Endothelial cell of umbilical vein (primary cell): ENCODE measurements around the gene NEU4. TPM values are rescaled to one million over a fixed set of nuclear protein-coding genes. Genes with fewer than 3 reads are reported as not detected.

Experiments used
- BruUV-seq: library from RNA; stranded (reverse); fragments of 400-500 nt; replicated peaks from 2 replicates; lab custom pipeline; 2021; lab: Mats Ljungman, UMichigan
- CTCF ChIA-PET: fragments of 300-600, 350-600 bp; sonication (Branson Sonifier 250); formaldehyde crosslinking; loops from one replicate; lab custom pipeline; 2021; ENCODE audit warnings: antibody characterized with exemption, inconsistent platforms; lab: Charles Lee
- POLR2A ChIA-PET: fragments of 300-600, 350-600 bp; sonication (Branson Sonifier 250); formaldehyde crosslinking; loops from one replicate; lab custom pipeline; 2021; ENCODE audit warnings: antibody characterized with exemption, inconsistent platforms; lab: Charles Lee
- DNase-seq: peaks from one replicate; pipeline ENCODE4 v3.0.0-alpha.2; 2011; ENCODE audit warnings: low read depth, low spot score
- FAIRE-seq: peaks from 2 replicates; lab custom pipeline; 2011; peaks lifted over from hg19 to GRCh38; lab: Jason Lieb, UNC
- H2AFZ ChIP-seq: 2 replicates; pipeline ENCODE4 v1.6.0; 2012; ENCODE audit warnings: low read depth, low read length, control low read depth, inconsistent platforms
- H3K27ac ChIP-seq: 2 replicates; pipeline ENCODE4 v1.5.1; 2011; ENCODE audit warnings: low read depth, mild to moderate bottlenecking, control low read depth, low read length, moderate library complexity; ENCODE audit not compliant: insufficient read depth
- H3K27me3 ChIP-seq, 2 experiments: 2 replicates each; pipeline versions ENCODE4 v1.6.0 to v1.6.1; 2011; ENCODE audit warnings: low read length in 2 of 2, mixed read lengths in 1 of 2; ENCODE audit not compliant: control insufficient read depth in 2 of 2, insufficient read depth in 2 of 2
- H3K36me3 ChIP-seq, 2 experiments: 2 replicates in 1 of 2; 3 replicates in 1 of 2; pipeline ENCODE4 v1.5.1; 2011; ENCODE audit warnings: low read length in 2 of 2, mild to moderate bottlenecking in 1 of 2, moderate library complexity in 1 of 2; ENCODE audit not compliant: control insufficient read depth in 2 of 2, insufficient read depth in 2 of 2; ENCODE audit errors: extremely low read depth in 1 of 2
- H3K4me1 ChIP-seq: 3 replicates; pipeline ENCODE4 v1.5.1; 2011; ENCODE audit warnings: mild to moderate bottlenecking, low read length; ENCODE audit not compliant: control insufficient read depth, insufficient read depth; ENCODE audit errors: extremely low read depth
- H3K4me2 ChIP-seq: 2 replicates; pipeline ENCODE4 v1.6.1; 2011; ENCODE audit warnings: low read length, control low read depth, mixed read lengths; ENCODE audit not compliant: insufficient read depth
- H3K4me3 ChIP-seq, 3 experiments: fragments of 200-600 bp in 1 of 3; sonication (generic), shearing (Covaris generic) in 1 of 3; replicated peaks in 1 of 3; 2 replicates each; pipeline ENCODE4 v1.5.1; 2011 to 2016; ENCODE audit warnings: control low read depth in 3 of 3, low read length in 3 of 3, mild to moderate bottlenecking in 2 of 3, inconsistent platforms in 1 of 3, low read depth in 1 of 3, moderate library complexity in 1 of 3; ENCODE audit not compliant: insufficient read depth in 1 of 3
- H3K79me2 ChIP-seq: 2 replicates; pipeline ENCODE4 v1.6.0; 2012; ENCODE audit warnings: low read length, inconsistent platforms; ENCODE audit not compliant: control insufficient read depth, insufficient read depth
- H3K9ac ChIP-seq: replicated peaks from 2 replicates; pipeline ENCODE3; 2011; ENCODE audit warnings: low read length, control low read depth; ENCODE audit not compliant: insufficient read depth; ENCODE audit errors: extremely low read depth
- H3K9me1 ChIP-seq: replicated peaks from 3 replicates; pipeline ENCODE4 v1.6.0; 2011; ENCODE audit warnings: mild to moderate bottlenecking, low read length; ENCODE audit not compliant: control insufficient read depth, insufficient read depth; ENCODE audit errors: extremely low read depth
- H3K9me3 ChIP-seq: replicated peaks from 2 replicates; pipeline ENCODE4 v1.5.1; 2012; ENCODE audit warnings: low read length, inconsistent platforms; ENCODE audit not compliant: control insufficient read depth, insufficient read depth
- H4K20me1 ChIP-seq: replicated peaks from 2 replicates; pipeline ENCODE3; 2011; ENCODE audit warnings: mild to moderate bottlenecking, low read length; ENCODE audit not compliant: control insufficient read depth, insufficient read depth; ENCODE audit errors: extremely low read depth
- CTCF ChIP-seq, 2 donors: IDR thresholded peaks; 1 replicate in 1 of 2; 2 replicates in 1 of 2; pipeline ENCODE4 v1.5.1; 2011; ENCODE audit warnings: low read length in 2 of 2, mild to moderate bottlenecking in 2 of 2, moderate library complexity in 2 of 2, control low read depth in 1 of 2, inconsistent platforms in 1 of 2, low read depth in 1 of 2; ENCODE audit not compliant: insufficient read depth in 1 of 2; ENCODE audit errors: extremely low read depth in 1 of 2
- EZH2 ChIP-seq: IDR thresholded peaks from 2 replicates; pipeline ENCODE4 v1.6.1; 2012; ENCODE audit warnings: borderline replicate concordance, low read depth, mild to moderate bottlenecking, moderate library complexity, low read length, inconsistent platforms; ENCODE audit not compliant: severe bottlenecking
- FOS ChIP-seq: IDR thresholded peaks from 2 replicates; pipeline ENCODE4 v1.6.1; 2011; ENCODE audit warnings: mild to moderate bottlenecking, low read length, moderate library complexity, borderline replicate concordance; ENCODE audit not compliant: insufficient read depth
- GATA2 ChIP-seq: IDR thresholded peaks from 2 replicates; pipeline ENCODE4 v1.7.0; 2011; ENCODE audit warnings: low read depth, mild to moderate bottlenecking, moderate library complexity, mixed read lengths, low read length; ENCODE audit not compliant: insufficient read length, insufficient read depth
- JUN ChIP-seq: IDR thresholded peaks from 2 replicates; pipeline ENCODE4 v1.6.1; 2011; ENCODE audit warnings: borderline replicate concordance, low read depth; ENCODE audit not compliant: insufficient read length, insufficient read depth
- MAX ChIP-seq: IDR thresholded peaks from 2 replicates; pipeline ENCODE4 v1.6.1; 2011; ENCODE audit not compliant: insufficient read depth, insufficient read length
- MYC ChIP-seq: IDR thresholded peaks from one replicate; pipeline ENCODE4 v1.6.1; 2011; ENCODE audit warnings: mild to moderate bottlenecking, low read depth, low read length
- POLR2A ChIP-seq: IDR thresholded peaks from 2 replicates; pipeline ENCODE4 v1.6.1; 2012; ENCODE audit warnings: low read depth, mild to moderate bottlenecking, control low read depth, low read length
- POLR2AphosphoS5 ChIP-seq: IDR thresholded peaks from 2 replicates; pipeline ENCODE4 v1.6.1; 2012; ENCODE audit warnings: low read depth, mild to moderate bottlenecking, control low read depth, low read length, moderate library complexity; ENCODE audit not compliant: insufficient read depth
- dilution Hi-C: fragments of 300-500 bp; cut with MboI; formaldehyde crosslinking; loops from one replicate; pipeline ENCODE4 v1.15.0; 2019; ENCODE audit warnings: low sequenced_read_pairs; ENCODE audit not compliant: extremely low pct_ligation_motif_present
- intact Hi-C: fragments of 100-400 bp; cut with micrococcal nuclease; formaldehyde crosslinking; loops from one replicate; pipeline ENCODE4 v1.10.0; 2022
- polyA plus RNA-seq, 4 experiments: library from polyadenylated mRNA; depleted of rRNA in 3 of 4; stranded (reverse) in 3 of 4; unstranded in 1 of 4; fragments of >200 nt; gene quantifications; 2 replicates each; pipeline versions ENCODE4 v1.2.1 to v1.2.3, GENCODE V29; 2011 to 2012; ENCODE audit warnings: missing spikeins in 1 of 4
- total RNA-seq: library from RNA; stranded (reverse); gene quantifications from 2 replicates; pipeline ENCODE4 v1.2.3, GENCODE V29; 2021

NEU4 gene
- total and polyA plus RNA-seq, 2 donors (not counting 3 experiments of a cell fraction or from before 2014, with no cell fraction given), result not detected

GRCh38 chr2:241818229-241818942, 9.4 kb downstream of the NEU4 start:
- H3K9ac ChIP-seq, result no peak overlapping the region
- TF ChIP-seq EZH2, result no peak
- no peak for TF ChIP-seq POLR2AphosphoS5
- TF ChIP-seq FOS, result no peak
- TF ChIP-seq GATA2, result no peak
- TF ChIP-seq MYC, result no peak
- TF ChIP-seq MAX, result no peak
- no peak for TF ChIP-seq JUN
- TF ChIP-seq CTCF (IDR thresholded peaks at IDR 0.05; ENCODE audit: extremely low read depth in 1 of 2, insufficient read depth in 1 of 2, low read depth in 1 of 2, low read length in 2 of 2), result no peak
- TF ChIP-seq POLR2A, result no peak
- CTCF ChIA-PET, result no interaction called here
- no peaks in the 10 kb centered on the region for H4K20me1 ChIP-seq
- H2AFZ ChIP-seq, result no peak overlapping the region
- DNase-seq (no peak), FAIRE-seq (no peak)
- dilution Hi-C loops, result no loop called here
- no peaks in the 10 kb centered on the region for H3K27me3 ChIP-seq
- no peaks in the 10 kb centered on the region for H3K79me2 ChIP-seq
- BruUV-seq, result no TSS peak
- no peaks in the 10 kb centered on the region for H3K36me3 ChIP-seq
- no peak overlapping the region for H3K4me3 ChIP-seq
- POLR2A ChIA-PET, result no interaction called here
- H3K9me1 ChIP-seq, result no peaks in the 10 kb centered on the region
- peaks cover 6% of the 10 kb centered on the region for H3K4me1 ChIP-seq
- intact Hi-C loops, result no loop called here
- H3K4me2 ChIP-seq, result no peak overlapping the region
- H3K9me3 ChIP-seq, result no peaks in the 10 kb centered on the region
- H3K27ac ChIP-seq, result no peak overlapping the region
